Brain microvascular endothelial cell (primary cell): ENCODE data around the gene ADIPOR2.
A peak's percentile ranks its signal among the peaks of the same experiment; 100 is the strongest.

ENCODE experiments used
- DNase-seq: peaks from one replicate; pipeline ENCODE4 v3.0.0-alpha.2; 2020
- H3K27ac ChIP-seq: fragments of 250-450 bp; sonication (Bioruptor Pico); 2 replicates; pipeline ENCODE4 v1.5.1; 2020; ENCODE audit warnings: mild to moderate bottlenecking, moderate library complexity
- H3K27me3 ChIP-seq: fragments of 250-450 bp; sonication (Bioruptor Pico); replicated peaks from 2 replicates; pipeline ENCODE4 v1.5.1; 2020; ENCODE audit warnings: mild to moderate bottlenecking
- H3K36me3 ChIP-seq: fragments of 250-450 bp; sonication (Bioruptor Pico); replicated peaks from 2 replicates; pipeline ENCODE4 v1.5.1; 2020; ENCODE audit warnings: mild to moderate bottlenecking
- H3K4me3 ChIP-seq: 2 replicates; pipeline ENCODE4 v1.5.1; 2011; ENCODE audit warnings: low read depth, mild to moderate bottlenecking, control low read depth, low read length, moderate library complexity
- in situ Hi-C: cut with HindIII; loops from 2 replicates; pipeline ENCODE4 v1.10.0; 2017; ENCODE audit warnings: low sequenced_read_pairs, low pct_ligation_motif_present
- TF ChIP-seq, protein P1 (sequence below): IDR thresholded peaks from 2 replicates; pipeline ENCODE4 v1.5.1; 2011; ENCODE audit warnings: low read depth, mild to moderate bottlenecking, moderate library complexity, low read length, control low read depth, inconsistent platforms; ENCODE audit errors: missing control alignments

The ADIPOR2 gene

GRCh38 chr12:1834186-1834925, 143.5 kb downstream of the ADIPOR2 start:
- in situ Hi-C loops: no loop called here
- Histone ChIP-seq H3K27ac (no peak overlapping the region), H3K4me3 (no peak overlapping the region), H3K27me3 (peaks cover 6% of the 10 kb centered on the region), H3K36me3 (no peaks in the 10 kb centered on the region)
- DNase-seq: no peak
- TF ChIP-seq, protein P1, sequence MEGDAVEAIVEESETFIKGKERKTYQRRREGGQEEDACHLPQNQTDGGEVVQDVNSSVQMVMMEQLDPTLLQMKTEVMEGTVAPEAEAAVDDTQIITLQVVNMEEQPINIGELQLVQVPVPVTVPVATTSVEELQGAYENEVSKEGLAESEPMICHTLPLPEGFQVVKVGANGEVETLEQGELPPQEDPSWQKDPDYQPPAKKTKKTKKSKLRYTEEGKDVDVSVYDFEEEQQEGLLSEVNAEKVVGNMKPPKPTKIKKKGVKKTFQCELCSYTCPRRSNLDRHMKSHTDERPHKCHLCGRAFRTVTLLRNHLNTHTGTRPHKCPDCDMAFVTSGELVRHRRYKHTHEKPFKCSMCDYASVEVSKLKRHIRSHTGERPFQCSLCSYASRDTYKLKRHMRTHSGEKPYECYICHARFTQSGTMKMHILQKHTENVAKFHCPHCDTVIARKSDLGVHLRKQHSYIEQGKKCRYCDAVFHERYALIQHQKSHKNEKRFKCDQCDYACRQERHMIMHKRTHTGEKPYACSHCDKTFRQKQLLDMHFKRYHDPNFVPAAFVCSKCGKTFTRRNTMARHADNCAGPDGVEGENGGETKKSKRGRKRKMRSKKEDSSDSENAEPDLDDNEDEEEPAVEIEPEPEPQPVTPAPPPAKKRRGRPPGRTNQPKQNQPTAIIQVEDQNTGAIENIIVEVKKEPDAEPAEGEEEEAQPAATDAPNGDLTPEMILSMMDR: no peak

DNA sequence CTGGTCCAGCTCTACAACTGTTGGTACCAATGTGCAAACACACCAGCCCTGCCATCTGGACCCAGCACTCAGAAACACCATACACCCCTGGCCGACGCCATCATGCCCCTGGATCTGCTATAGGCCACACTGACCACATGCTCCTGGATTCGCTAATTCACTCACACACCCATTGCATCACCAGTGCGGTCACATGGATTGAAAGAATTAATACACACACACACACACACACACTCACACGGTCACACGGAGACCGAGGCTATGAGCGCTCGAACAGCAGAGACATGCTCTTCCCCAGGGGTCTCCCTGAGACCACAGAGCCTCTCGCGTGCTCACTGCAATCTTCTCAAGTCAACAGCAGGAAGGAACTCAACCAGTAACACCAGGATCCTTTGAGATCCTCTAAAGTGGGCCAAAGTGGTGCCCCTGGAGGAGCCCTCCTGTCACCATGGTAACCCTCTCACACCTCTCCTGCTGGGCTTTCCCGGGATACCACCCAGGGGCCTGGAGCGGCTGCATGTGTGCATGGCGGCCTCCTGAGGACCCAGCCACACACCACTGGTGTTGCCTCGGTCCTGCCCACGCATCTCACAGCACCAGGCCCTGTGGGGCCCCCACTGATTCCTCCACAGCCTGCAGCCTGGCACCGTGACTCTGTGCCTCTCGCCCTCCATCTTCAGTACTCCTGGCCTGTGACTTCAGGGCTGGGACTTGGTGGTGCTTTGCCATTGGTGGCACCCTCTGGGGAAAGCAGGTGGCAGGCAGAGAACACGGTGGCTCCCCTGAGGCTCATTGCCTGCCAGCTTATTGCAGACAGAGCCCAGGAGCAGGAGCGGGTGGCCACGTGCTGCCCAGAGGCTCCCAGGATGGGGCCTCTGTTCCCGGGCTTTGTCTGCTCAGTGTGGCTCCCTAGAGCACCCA, 144.6 kb downstream of the ADIPOR2 start:
- H3K27me3 ChIP-seq: peaks cover 6% of the 10 kb centered on the region
- in situ Hi-C loops: no loop called here
- no peak overlapping the region for H3K4me3 ChIP-seq

GRCh38 chr12:1836241-1836803, 145.5 kb downstream of the ADIPOR2 start:
- no peak for DNase-seq
- H3K36me3 ChIP-seq: no peaks in the 10 kb centered on the region
- no peak overlapping the region for H3K27ac ChIP-seq
- H3K4me3 ChIP-seq: no peak overlapping the region
- TF ChIP-seq, protein P1: no peak
- in situ Hi-C loops: no loop called here
- H3K27me3 ChIP-seq: peaks cover 1% of the 10 kb centered on the region

More for the DNA sequence above, 144.6 kb downstream of the ADIPOR2 start:
- TF ChIP-seq, protein P1: no peak
- Histone ChIP-seq H3K36me3 (no peaks in the 10 kb centered on the region), H3K27ac (no peak overlapping the region)
- DNase-seq: no peak

DNA sequence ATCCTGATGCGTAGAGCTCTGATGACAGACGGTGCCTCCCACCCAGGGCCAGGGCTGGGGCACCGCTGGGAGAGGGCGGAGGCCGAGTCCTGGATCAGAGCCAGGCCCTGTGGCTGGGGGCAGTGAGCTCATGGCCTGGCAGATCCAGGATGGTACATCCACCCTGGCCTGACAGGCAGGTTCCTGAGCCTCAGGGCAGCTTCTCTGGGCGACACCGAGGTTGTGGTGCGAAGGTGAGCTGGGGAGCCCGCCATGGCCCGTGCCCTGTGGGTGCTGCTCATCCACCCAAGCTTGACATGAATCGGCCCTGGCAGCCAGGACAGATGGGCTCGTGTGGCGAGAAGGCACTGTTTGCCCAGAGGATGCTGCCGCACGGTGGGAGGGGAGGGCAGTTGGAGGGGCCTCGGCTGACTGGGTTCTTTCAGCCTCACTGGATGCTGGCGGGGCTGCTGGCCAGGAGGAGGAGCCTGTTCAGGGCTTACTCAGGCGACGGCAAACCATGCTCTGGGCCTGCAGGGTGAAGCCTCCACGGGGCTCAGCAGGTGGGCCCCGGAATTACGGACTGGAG, 146.1 kb downstream of the ADIPOR2 start:
- DNase-seq: no peak
- TF ChIP-seq, protein P1: no peak
- no peaks in the 10 kb centered on the region for H3K27me3 ChIP-seq

GRCh38 chr12:1837541-1838204, 146.8 kb downstream of the ADIPOR2 start:
- Histone ChIP-seq H3K4me3 (no peak overlapping the region), H3K27ac (no peak overlapping the region), H3K27me3 (no peaks in the 10 kb centered on the region), H3K36me3 (no peaks in the 10 kb centered on the region)
- in situ Hi-C loops: no loop called here
- TF ChIP-seq, protein P1: no peak
- DNase-seq: peak; percentile 38

More for the DNA sequence above, 146.1 kb downstream of the ADIPOR2 start:
- H3K27ac ChIP-seq: no peak overlapping the region
- in situ Hi-C loops: no loop called here
- no peak overlapping the region for H3K4me3 ChIP-seq
- no peaks in the 10 kb centered on the region for H3K36me3 ChIP-seq
